ENCODE data around the gene TMEM52B.
"Not testable (repeated sequence)": the region's sequence is repeated elsewhere in the genome, so short reads cannot be mapped to it uniquely, and the experiment has no call there.

TMEM52B gene

DNA sequence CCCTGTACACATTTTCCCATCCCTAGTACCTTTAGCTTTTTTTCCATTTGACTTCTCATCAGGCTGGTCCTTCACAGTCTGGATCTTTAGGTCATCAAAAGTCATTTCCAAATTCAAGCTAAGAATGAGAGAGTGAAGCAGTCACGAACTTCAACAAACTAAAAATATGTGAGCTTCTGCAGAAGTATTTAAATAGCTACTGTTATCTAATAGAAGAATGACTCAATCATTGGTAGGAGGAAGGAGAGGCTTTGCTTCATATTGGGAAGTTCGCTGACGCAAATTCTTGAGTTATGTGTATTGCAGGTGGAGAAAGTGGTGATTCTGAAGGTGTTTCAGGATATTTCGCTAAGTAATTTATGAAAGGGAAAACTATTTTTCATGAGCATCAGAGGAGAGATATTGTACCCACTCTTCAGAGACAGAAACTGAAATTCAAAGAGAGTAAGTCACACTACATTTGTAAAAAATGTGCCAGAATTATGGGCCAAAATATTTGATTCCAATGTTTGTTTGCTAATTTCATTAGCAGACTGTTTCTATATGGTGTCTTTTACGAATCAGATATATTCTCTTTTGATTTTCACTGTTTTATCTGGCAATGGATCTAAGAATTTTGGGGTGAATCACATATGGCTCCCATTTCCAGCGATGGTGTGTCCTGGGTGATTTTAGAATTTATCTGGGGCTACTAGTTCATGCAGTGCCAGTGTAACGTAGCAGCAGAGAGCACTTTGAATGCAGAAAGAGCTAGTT, 6.7 kb upstream of the TMEM52B start, which contains the start of gene OLR1:
Gene OLR1 (minus strand): TSS at position 160 of the 756 bp plus-strand sequence. CDS start 55 bp downstream, at position 105.
- DNase-seq = no peak

DNA sequence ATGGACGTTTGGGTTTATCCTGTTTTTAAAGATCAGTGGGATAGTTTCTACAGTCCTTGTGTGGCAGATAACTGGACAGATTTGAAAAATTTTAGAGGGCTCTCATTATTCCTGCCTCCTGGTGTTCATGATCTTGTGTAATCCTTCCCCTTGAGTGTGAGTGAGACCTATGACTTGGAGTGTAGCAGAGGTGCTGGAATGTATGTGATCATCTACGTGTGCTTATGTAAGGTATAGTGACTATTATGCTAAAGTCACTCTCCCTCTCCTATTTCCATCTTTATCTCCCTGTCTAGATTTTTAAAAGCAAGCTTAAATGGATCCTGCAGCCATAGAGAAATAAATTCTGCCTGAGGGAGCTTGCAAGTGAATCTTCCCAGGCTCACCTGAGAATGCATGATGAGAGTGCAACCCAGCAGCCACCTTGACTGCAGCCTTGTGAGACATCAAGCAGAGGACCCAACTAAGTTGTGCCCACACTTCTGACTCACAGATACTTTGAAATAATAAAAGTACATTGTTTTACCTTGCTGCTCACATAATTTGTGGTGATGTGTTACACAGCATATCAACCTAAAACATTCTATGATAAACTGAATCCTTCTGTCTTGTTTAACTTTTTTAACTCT, 3.7 kb upstream of the TMEM52B start:
- DNase-seq = no peak

DNA sequence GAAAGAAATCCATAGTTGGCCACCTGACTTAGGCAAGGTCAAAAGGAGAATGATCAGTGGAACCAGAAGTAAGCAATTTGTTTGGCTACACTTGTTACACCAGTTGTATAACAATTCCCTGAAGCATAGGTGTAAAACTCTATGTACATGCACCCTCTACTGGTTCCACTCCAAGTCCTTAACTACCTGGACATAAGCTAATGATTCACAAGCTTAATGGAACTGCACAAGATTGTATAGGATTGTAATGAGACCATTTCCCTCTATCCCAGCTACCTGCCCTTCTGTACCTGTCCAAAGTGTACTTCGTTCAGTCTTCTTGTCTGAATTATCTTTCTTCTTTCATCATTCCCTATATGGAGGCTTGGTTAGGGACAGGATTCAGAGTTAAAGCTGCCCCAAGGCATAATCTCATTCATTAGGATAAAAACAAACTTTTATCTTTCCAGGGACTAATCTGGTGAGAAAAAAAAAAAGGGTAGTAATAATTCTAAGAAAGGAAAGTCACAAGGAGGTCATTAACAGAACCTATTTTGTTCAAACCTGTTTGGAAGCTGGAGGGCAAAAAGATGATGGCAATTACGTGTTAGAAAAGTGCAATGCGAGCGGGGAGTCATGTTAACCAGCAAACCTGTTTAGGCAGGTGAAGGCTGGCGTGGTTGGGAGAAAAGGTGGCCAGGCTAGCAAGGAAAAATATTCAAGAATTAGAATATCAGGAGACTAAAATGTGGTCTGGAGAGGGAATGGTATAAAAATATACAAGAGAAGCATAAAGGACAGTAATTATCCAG, 2.8 kb upstream of the TMEM52B start:
- DNase-seq = no peak

DNA sequence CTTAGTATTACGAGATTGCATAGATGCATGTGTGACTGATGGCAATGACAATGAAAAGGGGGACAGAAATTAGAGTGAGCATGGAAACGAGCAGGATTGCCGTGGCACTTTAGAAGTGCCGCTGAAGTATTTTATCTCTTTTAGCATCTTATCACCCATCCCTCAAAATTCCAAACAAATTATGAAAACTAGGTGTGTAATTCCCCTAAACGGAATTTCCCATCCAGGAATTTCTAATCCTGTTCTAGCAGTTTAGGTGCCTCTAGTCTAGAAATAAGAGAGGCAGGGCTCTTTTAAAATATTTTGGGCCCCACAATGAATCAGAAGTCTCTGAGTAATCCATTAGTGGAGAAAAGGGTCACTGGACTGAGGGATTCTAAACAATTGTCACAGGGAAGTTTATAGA, 947 bp downstream of the TMEM52B start:
- DNase-seq = no peak

DNA sequence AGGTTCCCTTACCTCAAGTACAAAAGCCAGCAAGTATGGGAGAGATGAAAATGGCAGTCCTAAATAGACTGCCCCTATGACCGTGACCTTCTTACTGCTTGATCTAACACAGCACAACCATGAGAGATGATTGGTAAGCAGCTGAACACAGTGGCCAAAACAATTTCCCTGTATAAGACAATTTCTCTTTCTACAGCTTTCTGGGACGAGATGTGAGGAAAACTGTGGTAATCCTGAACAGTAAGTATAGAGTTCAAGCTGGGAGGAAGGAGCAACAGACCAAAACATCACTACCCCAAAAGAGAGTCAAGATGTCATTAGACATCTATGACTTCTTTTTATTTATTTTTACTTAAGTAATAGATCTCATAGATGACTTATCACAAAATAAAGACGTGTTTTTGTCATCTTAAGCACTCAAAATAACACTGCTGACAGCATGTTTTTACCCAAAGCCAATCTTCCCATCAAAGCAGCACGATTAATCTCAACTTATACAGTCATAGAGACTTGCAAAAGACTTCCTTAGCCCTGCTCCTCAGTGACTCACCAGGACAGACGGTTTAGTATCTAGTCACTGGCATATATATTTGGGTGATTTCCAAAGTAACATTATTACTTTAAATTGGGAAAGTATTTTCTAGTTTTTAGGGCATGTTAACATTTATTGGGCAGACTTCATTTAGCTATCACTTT, 3.7 kb downstream of the TMEM52B start:
- DNase-seq = no peak

DNA sequence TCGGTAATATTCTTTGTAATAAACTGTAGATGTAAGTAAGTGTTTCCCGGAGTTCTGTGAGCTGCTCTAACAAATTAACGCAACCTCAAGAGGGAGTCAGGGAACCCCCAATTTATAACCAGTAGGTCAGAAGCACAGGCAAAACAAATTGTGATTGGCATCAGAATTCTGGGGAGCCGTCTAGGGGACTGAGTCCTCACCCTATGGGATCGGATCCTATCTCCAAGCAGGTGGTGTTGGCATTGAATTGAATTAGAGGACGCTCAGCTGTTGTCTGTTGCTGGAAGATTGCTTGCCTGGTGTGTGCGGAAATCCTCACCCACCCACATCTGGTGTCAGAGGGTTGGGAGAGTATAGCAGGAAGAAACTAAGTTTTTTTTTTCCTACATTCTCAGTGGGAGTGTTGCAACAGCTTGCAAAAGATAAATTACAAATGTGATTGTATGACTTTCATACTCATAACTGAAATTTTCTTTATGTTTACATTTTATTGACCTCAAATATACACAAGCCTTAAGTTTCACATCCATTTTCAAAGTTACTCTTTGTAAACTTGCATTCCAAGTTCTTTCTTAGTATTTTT, 5.5 kb downstream of the TMEM52B start:
- no peak for DNase-seq

DNA sequence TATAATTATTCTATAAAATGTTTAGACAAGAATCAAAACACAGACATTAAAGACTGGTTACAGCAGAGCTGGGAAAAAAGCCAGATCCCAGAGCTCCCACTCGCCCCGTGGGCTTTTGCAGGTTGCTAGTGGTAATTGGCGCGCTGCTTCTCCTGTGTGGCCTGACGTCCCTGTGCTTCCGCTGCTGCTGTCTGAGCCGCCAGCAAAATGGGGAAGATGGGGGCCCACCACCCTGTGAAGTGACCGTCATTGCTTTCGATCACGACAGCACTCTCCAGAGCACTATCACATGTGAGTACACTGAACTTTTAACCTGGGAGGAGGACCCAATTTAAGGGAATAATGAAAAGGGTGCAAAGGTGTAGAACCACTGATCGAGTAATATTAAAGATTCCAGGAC, 7.5 kb downstream of the TMEM52B start:
- DNase-seq = no peak

DNA sequence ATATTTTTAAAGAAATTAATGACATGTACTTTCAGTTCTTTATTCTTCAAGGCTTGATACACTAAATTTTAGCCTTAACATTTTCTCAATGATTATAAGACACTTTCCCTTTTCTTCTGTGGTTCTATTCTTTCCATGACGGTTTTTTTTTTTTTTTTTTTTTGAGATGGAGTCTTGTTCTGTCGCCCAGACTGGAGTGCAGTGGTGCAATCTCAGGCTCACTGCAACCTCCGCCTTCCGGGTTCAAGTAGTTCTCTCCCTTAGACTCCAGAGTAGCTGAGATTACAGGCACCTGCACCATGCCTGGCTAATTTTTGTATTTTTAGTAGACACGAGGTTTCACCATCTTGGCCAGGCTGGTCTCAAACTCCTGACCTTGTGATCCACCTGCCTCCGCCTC, 8.1 kb downstream of the TMEM52B start:
- DNase-seq = not testable (repeated sequence)

DNA sequence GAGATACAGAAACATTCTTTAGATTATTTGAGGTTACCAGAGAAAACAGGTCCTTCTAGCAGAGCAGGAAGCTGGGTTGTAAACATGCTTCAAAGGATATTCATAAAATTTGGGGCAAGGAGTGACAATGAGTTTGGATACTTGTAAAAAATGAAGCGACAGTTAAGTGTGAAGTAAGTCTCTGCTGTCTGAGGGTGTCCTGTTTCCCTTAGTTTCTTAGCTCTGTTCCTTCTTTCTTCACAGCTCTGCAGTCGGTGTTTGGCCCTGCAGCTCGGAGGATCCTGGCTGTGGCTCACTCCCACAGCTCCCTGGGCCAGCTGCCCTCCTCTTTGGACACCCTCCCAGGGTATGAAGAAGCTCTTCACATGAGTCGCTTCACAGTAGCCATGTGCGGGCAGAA, 10.8 kb downstream of the TMEM52B start:
- no peak for DNase-seq

DNA sequence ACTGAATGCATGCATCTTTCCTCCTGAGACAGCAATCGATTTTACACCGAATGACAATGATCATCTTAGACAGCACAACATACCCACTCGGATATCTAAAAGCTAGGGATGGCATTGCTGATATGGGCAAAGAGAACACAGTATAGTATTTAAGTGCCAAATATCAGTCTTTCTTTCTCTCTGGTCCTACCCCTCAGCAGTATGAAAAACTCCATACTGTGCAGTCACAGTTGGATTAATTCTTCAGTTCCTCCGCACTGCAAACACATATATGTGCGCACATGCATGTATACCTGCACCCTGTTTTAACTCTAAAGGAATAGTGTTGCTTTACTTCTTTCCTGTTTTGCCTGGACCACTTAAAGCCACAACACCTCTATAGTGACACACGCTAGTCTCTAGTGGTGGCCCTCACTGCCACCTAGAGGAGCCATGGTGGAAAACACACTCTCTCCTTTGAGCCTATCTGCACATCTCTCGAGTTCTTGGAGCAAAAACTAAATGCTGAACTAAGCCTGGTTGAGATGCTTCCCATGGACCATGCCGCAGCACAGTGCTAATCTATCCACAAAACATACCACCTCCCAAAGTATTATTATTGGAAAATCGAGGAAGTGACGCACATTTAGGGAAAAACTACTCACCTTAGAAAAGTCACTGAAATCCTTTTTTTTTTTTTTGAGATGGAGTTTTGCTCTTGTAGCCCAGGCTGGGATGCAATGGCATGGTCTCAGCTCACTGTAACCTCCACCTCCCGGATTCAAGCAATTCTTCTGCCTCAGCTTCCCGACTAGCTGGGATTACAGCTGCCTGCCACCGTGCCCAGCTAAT, 11.9 kb downstream of the TMEM52B start:
- DNase-seq = peak; percentile 48

DNA sequence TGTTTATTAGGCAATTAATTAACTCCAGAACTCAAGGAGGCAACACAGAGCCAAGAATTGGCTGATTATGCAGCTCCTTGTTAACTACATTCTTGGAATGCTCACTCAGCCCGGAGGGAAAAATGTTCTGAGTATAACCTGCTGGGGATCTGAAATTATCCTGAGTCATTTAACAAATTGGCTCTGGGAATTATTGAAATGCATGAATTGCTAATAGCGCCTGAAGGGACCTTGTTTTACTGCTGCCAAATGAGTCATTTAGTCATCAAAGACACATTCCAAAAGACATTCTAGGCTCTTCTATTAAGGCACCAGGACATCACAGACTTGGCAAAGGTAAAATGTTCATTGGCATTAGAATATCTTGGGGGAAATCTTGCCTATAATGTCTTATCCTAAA, 13.0 kb downstream of the TMEM52B start:
- DNase-seq = no peak

DNA sequence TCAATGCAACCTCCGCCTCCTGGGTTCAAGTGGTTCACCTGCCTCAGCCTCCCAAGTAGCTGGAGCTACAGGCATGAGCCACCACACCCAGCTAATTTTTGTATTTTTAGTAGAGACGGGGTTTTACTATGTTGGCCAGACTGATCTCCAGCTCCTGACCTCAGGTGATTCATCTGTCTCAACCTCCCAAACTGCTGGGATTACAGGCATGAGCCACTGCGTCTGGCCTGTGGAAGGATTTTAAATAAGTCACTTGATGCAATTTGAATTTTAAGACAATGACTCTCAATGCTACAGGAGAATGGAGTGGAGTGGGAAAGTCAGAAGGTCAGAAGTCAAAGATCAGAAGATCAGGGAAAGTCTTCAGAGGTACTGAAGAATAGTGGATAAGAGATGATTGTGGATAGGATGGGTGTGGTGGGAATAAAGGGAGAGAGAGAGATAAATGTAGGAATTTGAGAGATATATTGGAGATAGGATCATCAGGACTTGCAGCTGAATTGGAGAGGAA, 15.4 kb downstream of the TMEM52B start:
- DNase-seq = no peak

DNA sequence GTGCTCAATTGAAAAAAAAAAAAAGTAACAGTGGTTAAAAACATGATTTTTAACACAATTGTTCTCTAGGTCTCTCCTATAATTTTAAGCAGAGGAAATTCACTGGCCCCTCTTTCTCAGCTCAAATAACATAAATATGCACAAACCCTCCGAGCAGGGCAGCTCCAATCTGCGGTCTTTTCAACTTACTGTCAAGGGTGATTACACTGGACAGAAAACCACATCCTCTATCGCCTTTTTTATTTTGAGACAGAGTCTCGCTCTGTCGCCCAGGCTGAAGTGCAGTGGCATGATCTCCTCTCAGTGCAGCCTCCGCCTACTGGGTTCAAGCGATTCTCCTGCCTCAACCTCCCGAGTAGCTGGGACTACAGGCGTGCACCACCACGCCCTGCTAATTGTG, 17.4 kb downstream of the TMEM52B start:
- DNase-seq = no peak

DNA sequence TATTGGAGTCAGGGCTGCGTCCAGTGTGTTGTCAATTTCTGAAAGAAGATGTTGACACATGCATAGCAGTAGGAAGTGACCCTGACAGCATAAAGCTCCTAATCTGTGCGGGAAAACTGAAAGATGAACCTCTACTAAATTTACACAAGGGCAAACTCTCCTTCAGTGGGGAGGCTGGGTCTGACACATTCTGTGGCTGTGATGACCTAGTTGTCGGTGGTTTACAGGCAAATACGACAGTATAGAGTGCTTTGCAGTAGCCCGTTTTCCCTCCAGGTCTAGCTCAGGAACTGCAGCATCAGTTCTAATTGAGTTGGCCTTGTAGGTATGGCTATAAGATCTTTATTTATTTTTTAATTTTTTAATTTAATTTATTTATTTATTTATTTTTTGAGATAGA, 19.0 kb downstream of the TMEM52B start:
- DNase-seq = no peak

DNA sequence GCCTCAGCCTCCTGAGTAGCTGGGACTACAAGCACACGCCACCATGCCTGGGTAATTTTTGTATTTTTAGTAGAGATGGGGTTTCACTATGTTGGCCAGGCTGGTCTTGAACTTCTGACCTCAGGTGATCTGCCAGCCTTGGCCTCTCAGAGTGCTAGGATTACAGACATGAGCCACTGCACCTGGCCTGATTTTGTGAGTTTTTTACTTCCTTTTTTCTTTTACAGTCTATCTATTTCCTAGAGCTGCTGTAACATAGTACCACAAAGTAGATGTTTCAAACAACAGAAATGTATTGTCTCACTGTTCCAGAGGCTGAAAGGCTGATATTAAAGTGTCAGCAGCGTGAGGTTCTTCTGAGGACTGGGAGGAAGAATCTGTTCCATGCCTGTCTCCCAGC, 25.7 kb downstream of the TMEM52B start:
- DNase-seq = not testable (repeated sequence)

DNA sequence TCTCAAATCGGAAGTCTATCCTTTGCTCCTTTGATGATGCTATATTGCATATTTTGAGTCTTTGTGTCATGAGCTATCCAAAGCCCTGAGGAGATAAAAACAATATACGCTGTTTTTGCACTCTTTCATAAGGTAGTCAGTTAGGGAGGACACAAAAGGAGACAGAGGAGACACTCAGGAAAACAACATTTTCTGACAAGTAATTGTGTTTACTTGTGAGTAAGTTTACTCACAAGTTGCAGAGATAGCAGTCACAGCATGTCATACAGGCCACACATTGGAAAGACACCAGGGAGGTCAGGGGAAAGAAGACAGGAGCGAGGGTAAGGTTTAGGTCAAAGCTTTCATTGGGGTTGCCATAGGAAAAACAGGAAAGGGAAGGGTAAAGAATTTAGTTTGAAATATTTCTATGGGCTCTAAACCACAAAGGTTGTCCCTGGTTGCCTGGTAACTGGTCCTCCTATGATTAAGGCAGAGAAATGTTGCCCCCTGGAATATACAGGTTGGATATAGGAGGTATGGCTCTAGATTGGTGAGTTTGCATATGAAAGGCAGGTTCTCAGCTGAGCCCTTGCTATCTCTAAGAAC, 26.5 kb downstream of the TMEM52B start:
- no peak for DNase-seq

DNA sequence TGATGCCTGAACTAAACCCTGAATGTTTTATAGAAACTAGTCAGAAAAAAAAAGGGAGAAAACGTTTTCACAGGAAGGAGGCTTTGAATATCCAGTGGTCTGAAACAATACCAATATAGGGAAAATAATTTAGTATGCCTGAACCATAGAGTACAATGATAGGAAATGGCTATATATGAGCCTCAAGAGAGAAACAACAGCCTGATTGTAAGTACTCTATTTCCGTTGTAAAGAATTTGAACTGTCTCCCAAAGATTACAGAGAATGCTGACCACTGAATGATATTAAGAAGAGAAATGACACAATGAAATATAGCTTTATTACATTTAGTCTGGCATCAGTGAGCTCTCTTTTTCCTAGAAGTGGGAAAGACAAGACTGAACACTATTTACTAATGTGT, 28.3 kb downstream of the TMEM52B start:
- no peak for DNase-seq

DNA sequence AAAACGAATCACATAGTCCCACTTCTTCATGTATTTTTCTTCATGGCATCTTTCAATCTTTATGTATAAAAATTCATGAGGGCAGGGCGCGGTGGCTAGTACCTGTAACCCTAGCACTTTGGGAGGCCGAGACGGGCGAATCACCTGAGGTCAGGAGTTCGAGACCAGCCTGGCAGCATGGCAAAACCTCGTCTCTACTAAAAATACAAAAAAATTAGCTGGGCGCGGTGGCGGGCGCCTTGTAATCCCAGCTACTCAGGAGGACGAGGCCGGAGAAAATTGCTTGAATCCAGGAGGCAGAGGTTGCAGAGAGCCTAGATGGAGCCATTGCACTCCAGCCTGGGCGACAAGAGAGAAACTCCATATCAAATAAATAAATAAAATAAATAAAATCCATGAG, 31.4 kb downstream of the TMEM52B start:
- no peak for DNase-seq

DNA sequence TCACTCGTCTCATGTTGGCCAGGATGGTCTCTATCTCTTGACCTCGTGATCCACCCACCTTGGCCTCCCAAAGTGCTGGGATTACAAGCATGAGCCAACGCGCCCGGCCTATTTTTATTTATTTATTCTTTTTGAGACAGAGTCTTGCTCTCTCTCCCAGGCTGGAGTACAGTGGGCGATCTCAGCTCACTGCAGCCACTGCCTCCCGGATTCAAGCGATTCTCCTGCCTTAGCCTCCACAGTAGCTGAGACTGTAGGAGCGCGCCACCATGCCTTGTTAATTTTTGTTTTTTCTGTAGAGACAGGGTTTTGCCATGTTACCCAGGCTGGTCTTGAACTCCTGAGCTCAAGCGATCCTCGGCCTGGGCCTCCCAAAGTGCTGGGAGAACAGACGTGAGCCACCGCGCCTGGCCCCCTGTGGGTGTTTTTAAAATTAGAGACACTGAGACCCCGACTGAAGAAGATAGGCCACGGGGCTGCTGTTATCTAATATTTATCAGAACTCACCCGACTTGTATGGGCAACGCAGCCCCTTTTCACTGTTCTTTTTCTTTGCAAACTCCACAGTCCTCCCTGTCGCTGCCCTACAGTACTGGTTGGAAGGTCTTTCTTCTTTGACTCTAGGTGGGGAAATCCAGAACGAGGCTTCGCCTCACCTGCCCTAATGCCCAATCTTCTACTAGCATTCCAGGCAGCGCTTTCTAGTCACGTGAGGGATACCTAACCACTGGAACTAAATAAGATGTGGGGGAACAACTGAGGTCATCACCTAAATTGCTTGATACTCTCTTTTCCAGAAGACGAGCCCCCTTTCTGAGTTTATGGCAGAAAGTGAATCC, 32.5 kb downstream of the TMEM52B start:
- no peak for DNase-seq
